Lower leg skin (tissue), 4 donors: Measurements from ENCODE around the gene HMCN2. TPM values are rescaled to one million over a fixed set of nuclear protein-coding genes. Genes with fewer than 3 reads are reported as not detected.

Experiments
- DNase-seq, 2 donors: peaks; one replicate each; pipeline ENCODE4 v3.0.0-alpha.2; 2019; ENCODE audit warnings: low spot score in 2 of 2
- H3K4me3 ChIP-seq: fragments of 200-600 bp; sonication (generic); 2 replicates; pipeline ENCODE4 v1.5.1; 2017; ENCODE audit warnings: mild to moderate bottlenecking, low read depth; ENCODE audit not compliant: poor library complexity, severe bottlenecking
- POLR2A ChIP-seq, 2 donors: fragments of 450-650 bp; IDR thresholded peaks; one replicate each; pipeline ENCODE4 v1.6.1; 2016 to 2017; ENCODE audit warnings: antibody characterized with exemption in 2 of 2, mild to moderate bottlenecking in 1 of 2, moderate library complexity in 1 of 2
- WGBS, 2 donors: methylation state at CpG; one replicate each; pipeline ENCODE4 v1.1.5; 2018; 5-methylcytosine and 5-hydroxymethylcytosine counted together
- intact Hi-C: fragments of 100-400 bp; cut with DNase I; formaldehyde crosslinking; loops from one replicate; pipeline ENCODE4 v1.15.0; 2023; ENCODE audit warnings: low total_unique reads
- total RNA-seq, 4 donors: library from RNA; depleted of rRNA; stranded (reverse); fragments of >200 nt; gene quantifications; one replicate each; pipeline ENCODE4 v1.1.0, GENCODE V29; 2016
- TF ChIP-seq, protein P1 (sequence below), 3 donors: fragments of 450-650 bp; IDR thresholded peaks; one replicate each; pipeline ENCODE4 v1.5.1; 2016; ENCODE audit warnings: antibody characterized with exemption in 3 of 3, mild to moderate bottlenecking in 3 of 3, moderate library complexity in 2 of 3

Gene HMCN2
- total RNA-seq, 4 donors from 2014 or later: 1.9 to 4.3 (median 3.0) TPM

GRCh38 chr9:130308081-130308571 lies 42.6 kb downstream of the HMCN2 start:
- TF ChIP-seq, protein P1, sequence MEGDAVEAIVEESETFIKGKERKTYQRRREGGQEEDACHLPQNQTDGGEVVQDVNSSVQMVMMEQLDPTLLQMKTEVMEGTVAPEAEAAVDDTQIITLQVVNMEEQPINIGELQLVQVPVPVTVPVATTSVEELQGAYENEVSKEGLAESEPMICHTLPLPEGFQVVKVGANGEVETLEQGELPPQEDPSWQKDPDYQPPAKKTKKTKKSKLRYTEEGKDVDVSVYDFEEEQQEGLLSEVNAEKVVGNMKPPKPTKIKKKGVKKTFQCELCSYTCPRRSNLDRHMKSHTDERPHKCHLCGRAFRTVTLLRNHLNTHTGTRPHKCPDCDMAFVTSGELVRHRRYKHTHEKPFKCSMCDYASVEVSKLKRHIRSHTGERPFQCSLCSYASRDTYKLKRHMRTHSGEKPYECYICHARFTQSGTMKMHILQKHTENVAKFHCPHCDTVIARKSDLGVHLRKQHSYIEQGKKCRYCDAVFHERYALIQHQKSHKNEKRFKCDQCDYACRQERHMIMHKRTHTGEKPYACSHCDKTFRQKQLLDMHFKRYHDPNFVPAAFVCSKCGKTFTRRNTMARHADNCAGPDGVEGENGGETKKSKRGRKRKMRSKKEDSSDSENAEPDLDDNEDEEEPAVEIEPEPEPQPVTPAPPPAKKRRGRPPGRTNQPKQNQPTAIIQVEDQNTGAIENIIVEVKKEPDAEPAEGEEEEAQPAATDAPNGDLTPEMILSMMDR (IDR thresholded peaks at IDR 0.05): no peak
- TF ChIP-seq POLR2A (IDR thresholded peaks at IDR 0.05): no peak
- intact Hi-C loops: no loop called here
- DNase-seq: no peak
- WGBS, 2 donors: 63 to 74% methylated on average over 13 to 14 of the region's 14 CpGs
- no peak overlapping the region for H3K4me3 ChIP-seq

DNA sequence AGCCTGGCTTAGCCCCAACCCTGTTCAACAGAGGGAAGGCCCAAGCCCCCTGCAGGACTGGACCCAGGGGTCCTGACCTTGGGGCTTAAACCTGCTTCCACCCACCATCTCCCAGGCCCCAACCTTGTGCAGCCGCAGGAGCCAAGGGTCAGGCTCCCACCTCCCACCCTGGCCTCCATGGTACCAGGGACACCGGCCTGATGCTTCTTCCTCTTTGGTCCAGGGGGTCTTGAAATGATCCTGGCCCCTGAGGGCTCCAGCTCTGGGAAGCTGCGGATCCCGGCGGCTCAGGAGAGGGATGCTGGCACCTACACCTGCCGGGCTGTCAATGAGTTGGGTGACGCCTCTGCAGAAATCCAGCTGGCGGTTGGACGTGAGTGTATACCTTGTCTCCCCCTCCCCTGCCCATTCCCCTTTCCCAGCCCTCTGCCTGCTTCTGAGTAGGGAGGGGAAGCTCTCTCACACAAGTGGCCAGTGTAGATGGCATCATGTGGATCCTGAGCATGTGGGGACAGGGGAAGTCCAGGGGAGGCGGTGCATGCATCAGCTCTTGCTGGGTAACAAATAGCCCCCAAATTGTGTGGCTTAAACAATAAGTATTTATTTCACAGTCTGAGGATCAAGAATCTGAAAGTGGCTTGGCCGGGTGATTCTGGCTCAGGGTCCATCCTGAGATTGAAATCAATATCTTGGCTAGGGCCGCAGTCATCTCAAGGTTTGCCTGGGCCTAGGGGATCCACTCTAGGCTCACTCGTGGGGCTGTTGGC lies 44.3 kb downstream of the HMCN2 start:
- 94 to 98% methylated on average over 12 to 13 of the region's 13 CpGs for WGBS, 2 donors
- H3K4me3 ChIP-seq: no peak overlapping the region
- TF ChIP-seq, protein P1 (IDR thresholded peaks at IDR 0.05): no peak
- no peak for TF ChIP-seq POLR2A (IDR thresholded peaks at IDR 0.05)
- DNase-seq: no peak
- intact Hi-C loops: no loop called here

- no peak overlapping the region for H3K4me3 ChIP-seq
- no peak for TF ChIP-seq POLR2A (IDR thresholded peaks at IDR 0.05)
- TF ChIP-seq, protein P1 (IDR thresholded peaks at IDR 0.05): no peak
- WGBS, 2 donors: 87 to 91% methylated on average over 9 of the region's 9 CpGs
- DNase-seq: no peak
- intact Hi-C loops: no loop called here
These were observed 44.9 kb downstream of the HMCN2 start for GRCh38 chr9:130310456-130310855.

- H3K4me3 ChIP-seq: no peak overlapping the region
- no peak for DNase-seq
- 84 to 94% methylated on average over 10 of the region's 10 CpGs for WGBS, 2 donors
- intact Hi-C loops: no loop called here
- TF ChIP-seq, protein P1 (IDR thresholded peaks at IDR 0.05): no peak
- TF ChIP-seq POLR2A (IDR thresholded peaks at IDR 0.05): no peak
These were observed 45.4 kb downstream of the HMCN2 start for GRCh38 chr9:130311003-130311402.

DNA sequence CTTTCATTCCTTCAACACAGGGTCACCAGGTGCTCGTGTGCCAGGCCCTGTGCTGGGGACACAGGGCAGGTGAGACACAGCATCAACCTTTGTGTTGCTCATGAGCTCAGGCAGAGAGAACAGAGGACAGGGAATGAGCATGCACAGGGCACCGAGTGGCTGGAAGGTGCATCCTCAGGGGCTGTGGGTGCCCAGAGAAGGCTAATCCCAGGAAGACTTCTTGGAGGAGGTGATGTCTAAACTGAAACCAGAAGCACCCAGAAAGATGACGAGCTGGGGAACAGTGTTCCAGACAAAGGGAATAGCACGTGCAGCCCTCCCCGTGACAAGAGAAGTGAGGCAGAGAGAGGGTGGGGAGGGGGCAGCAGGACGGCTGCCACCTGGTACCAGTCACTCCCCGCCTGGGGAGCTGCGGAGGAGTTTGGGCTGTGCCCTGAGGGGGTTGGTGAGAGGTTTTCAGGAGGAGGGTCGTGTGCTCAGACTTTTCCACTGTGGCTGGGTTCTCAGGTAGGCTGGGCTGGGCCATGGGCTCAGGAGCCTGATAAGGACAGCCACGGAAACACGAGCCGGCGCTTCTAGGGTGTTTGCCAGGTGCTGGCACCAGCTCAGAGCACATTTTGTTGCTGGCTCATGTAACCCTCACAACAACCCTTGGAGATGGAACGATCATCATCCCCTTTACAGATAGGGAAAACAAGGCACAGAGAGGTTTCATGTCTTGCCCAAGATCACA lies 46.0 kb downstream of the HMCN2 start:
- H3K4me3 ChIP-seq: no peak overlapping the region
- no peak for DNase-seq
- TF ChIP-seq, protein P1 (IDR thresholded peaks at IDR 0.05): no peak
- no peak for TF ChIP-seq POLR2A (IDR thresholded peaks at IDR 0.05)
- 56 to 60% methylated on average over 14 of the region's 14 CpGs for WGBS, 2 donors
- intact Hi-C loops: no loop called here
